B cell (primary cell): ENCODE results near the gene NIT2. TPM values are rescaled to one million over a fixed set of nuclear protein-coding genes. Genes with fewer than 3 reads are reported as not detected.

Source experiments
- ATAC-seq: fragments of 200-7000 bp; cut with Tn5 transposase; one replicate; pipeline ENCODE4 v1.10.0; 2021; ENCODE audit warnings: low read depth, mild to moderate bottlenecking, moderate number of reproducible peaks, moderate library complexity
- CTCF ChIA-PET: fragments of 350-600 bp; sonication (Branson Sonifier 250); formaldehyde crosslinking; loops from one replicate; lab custom pipeline; 2021; ENCODE audit warnings: antibody characterized with exemption, inconsistent platforms; lab: Charles Lee
- POLR2A ChIA-PET: fragments of 350-600 bp; sonication (Branson Sonifier 250); formaldehyde crosslinking; loops from one replicate; lab custom pipeline; 2021; ENCODE audit warnings: antibody characterized with exemption; lab: Charles Lee
- DNase-seq: peaks from one replicate; pipeline ENCODE4 v3.0.0; 2013
- H2AFZ ChIP-seq: 2 replicates; pipeline ENCODE4 v1.6.1; 2012; ENCODE audit warnings: mild to moderate bottlenecking, low read depth, low read length; ENCODE audit not compliant: insufficient read depth, poor library complexity, severe bottlenecking
- H3K27ac ChIP-seq, 2 donors: 1 replicate in 1 of 2; 2 replicates in 1 of 2; pipeline ENCODE4 v1.5.1; 2012 to 2013; ENCODE audit warnings: low read length in 2 of 2, mild to moderate bottlenecking in 2 of 2, moderate library complexity in 1 of 2
- H3K27me3 ChIP-seq, 4 experiments: fragments of 200-600 bp in 1 of 4; sonication (generic) in 1 of 4; replicated peaks in 1 of 4; 1 replicate in 2 of 4; 2 replicates in 2 of 4; pipeline versions ENCODE4 v1.6.1 to v1.7.0; 2013 to 2016; ENCODE audit warnings: low read length in 3 of 4, mild to moderate bottlenecking in 2 of 4, mixed read lengths in 1 of 4, moderate library complexity in 1 of 4; ENCODE audit not compliant: insufficient read depth in 4 of 4, control insufficient read depth in 3 of 4; ENCODE audit errors: control extremely low read depth in 1 of 4
- H3K36me3 ChIP-seq, 2 experiments: replicated peaks in 1 of 2; 1 replicate in 1 of 2; 2 replicates in 1 of 2; pipeline versions ENCODE4 v1.6.1 to v1.7.1; 2013; ENCODE audit warnings: low read length in 1 of 2; ENCODE audit not compliant: insufficient read depth in 2 of 2, control insufficient read depth in 1 of 2; ENCODE audit errors: control extremely low read depth in 1 of 2, extremely low read depth in 1 of 2
- H3K4me1 ChIP-seq, 2 donors: fragments of 200-600 bp in 1 of 2; sonication (generic) in 1 of 2; 1 replicate in 1 of 2; 2 replicates in 1 of 2; pipeline versions ENCODE4 v1.5.1 to v1.6.1; 2013 to 2017; ENCODE audit warnings: low read length in 2 of 2; ENCODE audit not compliant: control insufficient read depth in 2 of 2, insufficient read depth in 2 of 2
- H3K4me2 ChIP-seq: replicated peaks from 2 replicates; pipeline ENCODE3; 2012; ENCODE audit warnings: mild to moderate bottlenecking, low read depth, low read length; ENCODE audit not compliant: poor library complexity, severe bottlenecking
- H3K4me3 ChIP-seq, 5 experiments: fragments of 200-600 bp in 1 of 5; sonication (generic) in 1 of 5; 1 replicate in 3 of 5; 2 replicates in 2 of 5; pipeline versions ENCODE4 v1.5.1 to v1.7.0; 2011 to 2016; ENCODE audit warnings: low read length in 4 of 5, mild to moderate bottlenecking in 4 of 5, low read depth in 2 of 5, control low read depth in 1 of 5, moderate library complexity in 1 of 5; ENCODE audit not compliant: insufficient read depth in 1 of 5; ENCODE audit errors: control extremely low read depth in 1 of 5, extremely low read depth in 1 of 5
- H3K79me2 ChIP-seq: fragments of 200-600 bp; sonication (generic); one replicate; pipeline ENCODE4 v1.6.0; 2016; ENCODE audit warnings: low read length; ENCODE audit not compliant: control insufficient read depth, insufficient read depth
- H3K9ac ChIP-seq: fragments of 200-600 bp; sonication (generic); 2 replicates; pipeline ENCODE4 v1.6.1; 2017; ENCODE audit warnings: mild to moderate bottlenecking, low read length, moderate library complexity
- H3K9me3 ChIP-seq, 3 donors: one replicate each; pipeline versions ENCODE4 v1.6.1 to v1.7.1; 2013; ENCODE audit warnings: low read length in 2 of 3; ENCODE audit not compliant: control insufficient read depth in 2 of 3, insufficient read depth in 1 of 3; ENCODE audit errors: control extremely low read depth in 1 of 3
- H4K20me1 ChIP-seq: 2 replicates; pipeline ENCODE4 v1.6.0; 2012; ENCODE audit warnings: mild to moderate bottlenecking, low read length; ENCODE audit not compliant: insufficient read depth, control insufficient read depth, poor library complexity, severe bottlenecking
- H3K27ac Mint-ChIP-seq: one replicate; pipeline ENCODE4 v1.8.0; 2021; ENCODE audit warnings: mixed read lengths
- H3K27me3 Mint-ChIP-seq: one replicate; pipeline ENCODE4 v1.8.0; 2021; ENCODE audit warnings: mixed read lengths
- H3K4me1 Mint-ChIP-seq: one replicate; pipeline ENCODE4 v1.8.0; 2021; ENCODE audit warnings: mixed read lengths
- H3K4me3 Mint-ChIP-seq: one replicate; pipeline ENCODE4 v1.8.0; 2021; ENCODE audit warnings: mixed read lengths
- H3K9me3 Mint-ChIP-seq: one replicate; pipeline ENCODE4 v1.8.0; 2022; ENCODE audit warnings: mixed read lengths; ENCODE audit not compliant: insufficient read depth
- CTCF ChIP-seq: fragments of 200-600 bp; IDR thresholded peaks from one replicate; pipeline ENCODE4 v1.8.0; 2022; ENCODE audit warnings: antibody characterized with exemption, mild to moderate bottlenecking
- EZH2 ChIP-seq: IDR thresholded peaks from 2 replicates; pipeline ENCODE4 v1.6.1; 2012; ENCODE audit warnings: borderline replicate concordance, low read depth, mild to moderate bottlenecking, moderate library complexity, low read length; ENCODE audit not compliant: insufficient read depth, poor library complexity, severe bottlenecking
- WGBS: methylation state at CpG from one replicate; pipeline ENCODE4 v1.1.5; 2013; ENCODE audit warnings: missing lambda C conversion rate; ENCODE audit not compliant: insufficient coverage; 5-methylcytosine and 5-hydroxymethylcytosine counted together
- intact Hi-C: fragments of 100-400 bp; cut with micrococcal nuclease; formaldehyde crosslinking; loops from one replicate; pipeline ENCODE4 v1.10.0; 2022
- polyA plus RNA-seq: library from polyadenylated mRNA; depleted of rRNA; stranded (reverse); fragments of >200 nt; gene quantifications from 2 replicates; pipeline ENCODE4 v1.2.3, GENCODE V29; 2012
- total RNA-seq, 2 donors: library from RNA; stranded (reverse); fragments of 120-200 nt in 1 of 2; gene quantifications; 1 replicate in 1 of 2; 2 replicates in 1 of 2; pipeline versions ENCODE4 v1.2.3 to v1.2.4, GENCODE V29; 2013 to 2022

The NIT2 gene
- total and polyA plus RNA-seq, 2 donors (not counting 1 experiment from before 2014, with no cell fraction given): 32.4 to 36.5 TPM

- Histone ChIP-seq H3K9me3 (no peaks in the 10 kb centered on the region), H3K4me1 (peaks cover 5 to 8% of the 10 kb centered on the region in 2 donors), H3K79me2 (peaks cover 6% of the 10 kb centered on the region), H3K9ac (no peak overlapping the region), H3K36me3 (peaks cover 0 to 9% of the 10 kb centered on the region in 2 experiments), H3K4me3 (no peak overlapping the region), H3K27ac (no peak overlapping the region), H3K4me2 (no peak overlapping the region), H3K27me3 (no peaks in the 10 kb centered on the region), H4K20me1 (no peaks in the 10 kb centered on the region), H2AFZ (no peak overlapping the region)
- Mint-ChIP-seq H3K27me3 (no peaks in the 10 kb centered on the region), H3K9me3 (peaks cover 5% of the 10 kb centered on the region), H3K4me3 (no peak overlapping the region), H3K4me1 (peaks cover 9% of the 10 kb centered on the region), H3K27ac (no peak overlapping the region)
- ChIA-PET CTCF (no interaction called here), POLR2A (interaction anchor here (0.7 kb wide), 1 partner anchor 71 kb away, joined by 3 read pairs; the partner anchor contains the start of genes LNP1 and TOMM70)
- WGBS: 86% methylated on average over 2 of the region's 4 CpGs
- ATAC-seq (no peak), DNase-seq (no peak)
- intact Hi-C loops: no loop called here
- TF ChIP-seq EZH2: no peak
- TF ChIP-seq CTCF: no peak
Measured at GRCh38 chr3:100329800-100330489, 4.6 kb upstream of the NIT2 start.

- peaks cover 6% of the 10 kb centered on the region for H3K79me2 ChIP-seq
- H3K4me1 Mint-ChIP-seq: peaks cover 16% of the 10 kb centered on the region
- 100% methylated on average over 4 of the region's 5 CpGs for WGBS
- no peaks in the 10 kb centered on the region for H4K20me1 ChIP-seq
- H3K4me2 ChIP-seq: no peak overlapping the region
- H3K9me3 Mint-ChIP-seq: peaks cover 5% of the 10 kb centered on the region
- DNase-seq (no peak), ATAC-seq (no peak)
- H2AFZ ChIP-seq: no peak overlapping the region
- H3K27ac Mint-ChIP-seq: no peak overlapping the region
- no peaks in the 10 kb centered on the region for H3K27me3 ChIP-seq
- H3K36me3 ChIP-seq: peaks cover 0 to 4% of the 10 kb centered on the region in 2 experiments
- H3K4me3 ChIP-seq: no peak overlapping the region
- no peak overlapping the region for H3K9ac ChIP-seq
- TF ChIP-seq CTCF (no peak), EZH2 (no peak)
- H3K27me3 Mint-ChIP-seq: no peaks in the 10 kb centered on the region
- H3K9me3 ChIP-seq: no peaks in the 10 kb centered on the region
- POLR2A ChIA-PET: no interaction called here
- intact Hi-C loops: no loop called here
- CTCF ChIA-PET: interaction anchor here (1.3 kb wide), 1 partner anchor 14 kb away, joined by 4 read pairs; no protein-coding TSS in a partner anchor
- no peak overlapping the region for H3K27ac ChIP-seq
- H3K4me1 ChIP-seq: peaks cover 5 to 15% of the 10 kb centered on the region in 2 donors
- no peak overlapping the region for H3K4me3 Mint-ChIP-seq
Measured at GRCh38 chr3:100330651-100331050, 3.9 kb upstream of the NIT2 start.
